HL-60 (cell line): ENCODE results near the gene ZNF543.

Experiments used
- DNase-seq, 2 experiments: peaks; one replicate each; pipeline ENCODE4 v3.0.0-alpha.2; 2010 to 2020; ENCODE audit warnings: low read depth in 1 of 2, low spot score in 1 of 2
- H3K27ac ChIP-seq: fragments of 250-450 bp; sonication (Bioruptor Pico); replicated peaks from 2 replicates; pipeline ENCODE4 v1.5.1; 2020; ENCODE audit warnings: mild to moderate bottlenecking, moderate library complexity
- H3K27me3 ChIP-seq: fragments of 250-450 bp; sonication (Bioruptor Pico); 2 replicates; pipeline ENCODE4 v1.5.1; 2021; ENCODE audit warnings: mild to moderate bottlenecking, moderate library complexity; ENCODE audit not compliant: insufficient read depth, poor library complexity, severe bottlenecking
- H3K4me3 ChIP-seq: replicated peaks from 2 replicates; pipeline ENCODE4 v1.5.1; 2011; ENCODE audit warnings: mild to moderate bottlenecking, control low read depth, low read length; ENCODE audit not compliant: insufficient read depth
- CTCF ChIP-seq: IDR thresholded peaks from one replicate; pipeline ENCODE4 v1.5.1; 2011; ENCODE audit warnings: low read length, control low read depth, inconsistent platforms; ENCODE audit not compliant: insufficient read depth
- GABPA ChIP-seq: IDR thresholded peaks from 2 replicates; pipeline ENCODE4 v1.6.1; 2012; ENCODE audit warnings: low read depth
- POLR2AphosphoS5 ChIP-seq: IDR thresholded peaks from 2 replicates; pipeline ENCODE4 v1.6.1; 2012; ENCODE audit warnings: low read depth
- SPI1 ChIP-seq: IDR thresholded peaks from 2 replicates; pipeline ENCODE4 v1.6.1; 2012; ENCODE audit warnings: low read depth, mild to moderate bottlenecking, borderline replicate concordance
- TF ChIP-seq, protein P1 (sequence below): IDR thresholded peaks from 2 replicates; pipeline ENCODE4 v1.6.1; 2012; ENCODE audit warnings: low read depth; ENCODE audit not compliant: insufficient replicate concordance

ZNF543 gene

DNA sequence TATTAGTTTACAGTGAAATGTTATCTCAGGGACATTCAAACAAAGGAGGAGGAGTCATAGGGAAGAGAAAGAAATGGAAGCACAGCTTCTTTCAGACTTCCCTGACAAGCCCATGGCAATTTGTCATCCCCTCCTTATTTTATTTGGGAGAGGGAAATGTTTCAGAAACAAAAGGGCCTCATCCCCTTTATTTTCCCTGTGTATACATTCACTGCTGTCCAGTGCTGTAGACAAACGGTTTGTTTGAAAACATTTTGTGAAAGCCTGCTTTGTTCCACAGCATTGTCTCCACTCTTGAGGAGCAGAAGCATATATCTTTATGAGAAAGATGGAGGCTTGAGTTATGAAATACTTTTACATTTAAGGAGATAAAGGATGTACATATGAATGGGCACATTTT, 27.7 kb upstream of the ZNF543 start:
- no peak for TF ChIP-seq POLR2AphosphoS5
- TF ChIP-seq, protein P1, sequence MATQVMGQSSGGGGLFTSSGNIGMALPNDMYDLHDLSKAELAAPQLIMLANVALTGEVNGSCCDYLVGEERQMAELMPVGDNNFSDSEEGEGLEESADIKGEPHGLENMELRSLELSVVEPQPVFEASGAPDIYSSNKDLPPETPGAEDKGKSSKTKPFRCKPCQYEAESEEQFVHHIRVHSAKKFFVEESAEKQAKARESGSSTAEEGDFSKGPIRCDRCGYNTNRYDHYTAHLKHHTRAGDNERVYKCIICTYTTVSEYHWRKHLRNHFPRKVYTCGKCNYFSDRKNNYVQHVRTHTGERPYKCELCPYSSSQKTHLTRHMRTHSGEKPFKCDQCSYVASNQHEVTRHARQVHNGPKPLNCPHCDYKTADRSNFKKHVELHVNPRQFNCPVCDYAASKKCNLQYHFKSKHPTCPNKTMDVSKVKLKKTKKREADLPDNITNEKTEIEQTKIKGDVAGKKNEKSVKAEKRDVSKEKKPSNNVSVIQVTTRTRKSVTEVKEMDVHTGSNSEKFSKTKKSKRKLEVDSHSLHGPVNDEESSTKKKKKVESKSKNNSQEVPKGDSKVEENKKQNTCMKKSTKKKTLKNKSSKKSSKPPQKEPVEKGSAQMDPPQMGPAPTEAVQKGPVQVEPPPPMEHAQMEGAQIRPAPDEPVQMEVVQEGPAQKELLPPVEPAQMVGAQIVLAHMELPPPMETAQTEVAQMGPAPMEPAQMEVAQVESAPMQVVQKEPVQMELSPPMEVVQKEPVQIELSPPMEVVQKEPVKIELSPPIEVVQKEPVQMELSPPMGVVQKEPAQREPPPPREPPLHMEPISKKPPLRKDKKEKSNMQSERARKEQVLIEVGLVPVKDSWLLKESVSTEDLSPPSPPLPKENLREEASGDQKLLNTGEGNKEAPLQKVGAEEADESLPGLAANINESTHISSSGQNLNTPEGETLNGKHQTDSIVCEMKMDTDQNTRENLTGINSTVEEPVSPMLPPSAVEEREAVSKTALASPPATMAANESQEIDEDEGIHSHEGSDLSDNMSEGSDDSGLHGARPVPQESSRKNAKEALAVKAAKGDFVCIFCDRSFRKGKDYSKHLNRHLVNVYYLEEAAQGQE, result no peak
- no peak for TF ChIP-seq GABPA
- TF ChIP-seq CTCF, result no peak
- no peak for TF ChIP-seq SPI1
- Histone ChIP-seq H3K4me3 (no peak overlapping the region), H3K27ac (no peak overlapping the region), H3K27me3 (no peaks in the 10 kb centered on the region)
- no peak for DNase-seq

DNA sequence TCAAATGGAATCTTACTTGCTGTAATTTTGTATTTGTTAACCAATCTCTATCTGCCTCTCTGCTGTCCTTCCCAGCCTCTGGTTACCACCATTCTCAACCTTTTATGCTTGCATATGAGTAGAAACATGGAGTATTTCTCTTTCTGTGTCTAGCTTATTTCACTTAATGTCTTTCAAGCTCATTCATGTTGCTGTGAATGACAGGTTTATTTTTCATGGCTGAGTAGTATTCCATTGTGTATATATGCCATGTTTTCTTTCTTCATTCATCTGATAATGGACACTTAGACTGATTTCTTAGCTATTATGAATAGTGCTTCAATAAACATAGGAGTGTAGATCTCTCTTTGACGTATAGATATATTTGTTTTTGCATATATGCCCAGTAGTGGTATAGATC, 26.6 kb upstream of the ZNF543 start:
- no peak overlapping the region for H3K27ac ChIP-seq
- no peaks in the 10 kb centered on the region for H3K27me3 ChIP-seq
- no peak overlapping the region for H3K4me3 ChIP-seq
- no peak for DNase-seq
- TF ChIP-seq SPI1, result no peak
- TF ChIP-seq POLR2AphosphoS5, result no peak
- no peak for TF ChIP-seq GABPA
- no peak for TF ChIP-seq CTCF

GRCh38 chr19:57302020-57302465, 18.2 kb upstream of the ZNF543 start:
- H3K27ac ChIP-seq, result no peak overlapping the region
- H3K27me3 ChIP-seq, result no peaks in the 10 kb centered on the region
- no peak overlapping the region for H3K4me3 ChIP-seq
- peak in 1 of 2 experiments; percentile 17 for DNase-seq
- TF ChIP-seq POLR2AphosphoS5, result no peak
- TF ChIP-seq, protein P1, result no peak
- no peak for TF ChIP-seq GABPA
- TF ChIP-seq CTCF, result no peak
- no peak for TF ChIP-seq SPI1

- TF ChIP-seq POLR2AphosphoS5 (no peak), GABPA (no peak), SPI1 (no peak), CTCF (no peak)
- TF ChIP-seq, protein P1, result no peak
- H3K27ac ChIP-seq, result no peak overlapping the region
- DNase-seq, result no peak
- no peak overlapping the region for H3K4me3 ChIP-seq
- no peaks in the 10 kb centered on the region for H3K27me3 ChIP-seq
Measured at GRCh38 chr19:57302727-57303401, 17.4 kb upstream of the ZNF543 start.
